Skin epidermis (tissue), 12 donors: ENCODE measurements around the gene EML1.

Experiments used
- H3K27ac ChIP-seq, 21 experiments: fragments of 200-600 bp; sonication (generic) in 11 of 21; one replicate each; pipeline ENCODE4 v1.5.0; 2020; ENCODE audit warnings: mild to moderate bottlenecking in 3 of 21, inconsistent platforms in 2 of 21, moderate library complexity in 2 of 21
- H3K4me3 ChIP-seq, 7 experiments: fragments of 200-600 bp; sonication (generic) in 2 of 7; one replicate each; pipeline ENCODE4 v1.5.0; 2020; ENCODE audit warnings: inconsistent platforms in 2 of 7, mild to moderate bottlenecking in 2 of 7, moderate library complexity in 1 of 7

EML1 gene

GRCh38 chr14:99773521-99774497 lies 19.4 kb upstream of the EML1 start:
- H3K4me3 ChIP-seq: no peak overlapping the region
- H3K27ac ChIP-seq: no peak overlapping the region

DNA sequence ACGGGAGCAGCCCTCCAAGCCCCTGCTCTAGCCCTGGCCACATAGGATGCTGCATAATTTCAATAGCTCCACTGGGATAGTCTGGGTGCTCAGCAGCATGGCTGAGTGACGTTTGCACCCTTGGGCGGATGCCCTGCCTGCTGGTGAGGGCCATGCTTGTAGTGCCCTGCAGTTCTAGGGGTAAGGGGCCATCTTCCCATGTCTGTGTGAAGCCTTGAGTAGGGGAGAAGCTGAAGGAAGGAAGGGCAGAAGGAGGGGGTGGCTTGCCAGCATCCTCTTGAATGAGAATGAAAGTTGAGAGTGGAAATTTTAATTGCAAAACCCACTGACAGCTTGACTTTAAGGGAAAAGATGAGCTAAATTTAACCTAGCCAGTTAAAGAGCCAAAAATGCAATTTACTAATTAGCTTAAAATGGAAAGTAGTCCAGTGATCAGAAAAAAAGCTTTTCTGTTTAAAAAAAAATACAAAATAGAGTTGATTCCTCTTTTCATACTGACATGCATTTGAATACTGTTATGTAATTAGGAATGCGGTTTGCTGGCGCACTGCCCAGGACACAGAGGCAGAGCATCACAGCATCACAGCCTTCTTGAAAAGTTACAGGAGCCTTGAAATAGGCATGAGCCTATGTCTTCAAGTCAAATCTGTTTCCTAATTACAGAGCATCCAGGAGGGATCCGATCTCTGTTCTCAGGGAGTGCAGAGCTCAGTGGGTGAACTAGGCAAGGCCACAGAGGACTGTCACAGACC lies 18.5 kb upstream of the EML1 start:
- no peak overlapping the region for H3K4me3 ChIP-seq
- H3K27ac ChIP-seq: no peak overlapping the region

GRCh38 chr14:99775351-99775750 lies 17.9 kb upstream of the EML1 start:
- Histone ChIP-seq H3K27ac (no peak overlapping the region), H3K4me3 (no peak overlapping the region)

DNA sequence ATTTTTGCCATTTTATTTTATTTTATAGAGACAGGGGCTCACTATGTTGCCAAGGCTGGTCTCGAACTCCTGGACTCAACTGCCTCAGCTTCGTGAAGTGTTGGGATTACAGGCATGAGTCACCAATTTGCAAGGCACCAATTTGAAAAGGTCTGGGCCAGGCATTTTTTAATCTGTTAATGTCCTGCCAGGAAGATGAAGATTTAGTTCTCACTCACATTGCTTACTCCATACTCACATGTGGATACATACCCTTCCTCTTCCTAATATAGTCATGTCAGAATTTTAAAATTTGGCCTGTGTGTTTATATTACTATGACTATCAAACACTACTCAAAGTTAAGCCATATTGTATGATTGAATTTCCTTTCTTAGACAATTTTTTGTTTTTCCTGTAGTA lies 15.3 kb upstream of the EML1 start:
- no peak overlapping the region for H3K27ac ChIP-seq
- no peak overlapping the region for H3K4me3 ChIP-seq

- no peak overlapping the region for H3K4me3 ChIP-seq
- no peak overlapping the region for H3K27ac ChIP-seq
These were observed 13.5 kb upstream of the EML1 start for GRCh38 chr14:99779751-99780150.

- H3K27ac ChIP-seq: no peak overlapping the region
- H3K4me3 ChIP-seq: no peak overlapping the region
These were observed 12.5 kb upstream of the EML1 start for GRCh38 chr14:99780690-99781089.

DNA sequence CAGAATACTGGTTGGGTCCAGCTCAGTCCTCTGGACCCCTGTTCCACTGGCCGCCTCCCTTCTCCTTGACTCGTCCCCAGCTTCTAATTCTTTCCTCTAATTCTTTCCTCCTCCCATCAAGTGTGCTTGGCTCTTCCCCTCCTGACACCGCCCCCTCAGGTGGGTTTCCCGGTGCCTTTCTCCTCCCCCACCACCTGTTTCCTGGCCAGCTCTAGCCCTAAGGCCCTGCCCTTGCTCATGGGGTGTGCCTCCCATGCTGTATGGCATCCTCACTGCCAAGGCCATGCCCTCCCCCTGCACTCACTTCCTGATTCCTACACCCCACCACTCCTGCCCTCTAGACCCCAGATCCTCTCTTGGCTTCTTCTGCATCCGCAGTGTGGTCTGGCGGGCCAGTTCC lies 12.1 kb upstream of the EML1 start:
- Histone ChIP-seq H3K27ac (no peak overlapping the region), H3K4me3 (no peak overlapping the region)

GRCh38 chr14:99781853-99782610 lies 11.2 kb upstream of the EML1 start:
- H3K27ac ChIP-seq: no peak overlapping the region
- no peak overlapping the region for H3K4me3 ChIP-seq

DNA sequence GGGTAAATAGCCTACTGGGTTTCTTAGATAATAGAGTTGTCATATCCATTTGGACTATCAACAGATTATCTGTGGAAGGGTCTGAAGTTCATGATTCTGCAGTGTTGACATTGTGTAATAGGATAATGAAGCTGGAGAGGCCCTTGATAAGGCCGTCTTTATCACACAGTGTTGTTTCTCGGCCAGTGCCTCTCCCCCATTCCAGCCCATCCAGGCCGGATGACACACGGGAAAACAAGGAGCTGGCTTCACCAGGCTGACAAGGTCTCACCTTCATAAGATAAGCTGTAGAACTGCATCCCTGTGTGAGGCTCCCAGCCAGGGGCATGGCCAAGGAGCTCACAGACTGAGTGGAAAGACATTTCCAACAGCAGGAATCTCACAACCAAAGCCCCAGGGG lies 8.7 kb upstream of the EML1 start:
- H3K27ac ChIP-seq: no peak overlapping the region
- no peak overlapping the region for H3K4me3 ChIP-seq

DNA sequence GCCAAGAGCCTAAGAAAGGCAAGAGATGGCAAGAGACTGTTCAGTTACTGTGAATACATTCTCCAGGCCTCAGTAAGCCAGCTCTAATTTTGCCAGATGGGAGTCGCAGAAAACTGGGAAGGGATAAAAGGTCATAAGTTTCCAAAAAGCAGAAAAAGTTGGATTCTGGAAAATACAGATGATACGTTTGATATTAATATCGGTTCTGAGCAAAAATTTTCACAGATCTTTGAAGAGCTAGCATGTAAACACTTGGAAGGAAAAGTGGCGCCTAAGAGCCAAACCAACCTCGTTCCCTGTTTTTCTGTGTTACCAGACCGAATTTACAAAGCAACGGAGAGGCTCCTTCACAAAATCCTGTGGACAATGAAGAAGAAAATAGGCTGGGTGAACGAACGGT lies 7.8 kb upstream of the EML1 start:
- H3K4me3 ChIP-seq: no peak overlapping the region
- H3K27ac ChIP-seq: no peak overlapping the region

DNA sequence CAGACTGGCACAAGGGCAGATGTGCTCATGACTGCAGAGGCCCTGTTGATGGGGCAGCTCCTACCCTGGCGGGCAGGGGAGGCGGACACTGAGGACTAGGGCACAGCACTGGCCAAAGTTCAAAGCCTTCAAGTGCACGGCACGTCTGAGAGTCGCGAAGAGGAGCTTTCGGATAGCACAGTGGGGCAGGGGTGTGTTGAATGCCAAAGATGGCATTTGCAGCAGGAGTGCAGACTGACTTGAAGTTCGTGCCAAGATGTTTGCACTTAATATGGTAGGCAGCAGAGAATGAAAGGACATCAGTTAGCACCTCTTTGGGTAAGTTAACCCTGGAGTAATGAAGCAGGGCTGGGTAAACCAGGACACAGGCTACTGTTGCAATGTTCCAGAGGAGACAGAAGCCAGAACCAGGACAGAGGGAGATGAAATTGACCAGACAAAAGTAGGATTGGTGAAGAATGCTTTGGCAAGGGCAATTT lies 6.7 kb upstream of the EML1 start:
- no peak overlapping the region for H3K27ac ChIP-seq
- H3K4me3 ChIP-seq: no peak overlapping the region

DNA sequence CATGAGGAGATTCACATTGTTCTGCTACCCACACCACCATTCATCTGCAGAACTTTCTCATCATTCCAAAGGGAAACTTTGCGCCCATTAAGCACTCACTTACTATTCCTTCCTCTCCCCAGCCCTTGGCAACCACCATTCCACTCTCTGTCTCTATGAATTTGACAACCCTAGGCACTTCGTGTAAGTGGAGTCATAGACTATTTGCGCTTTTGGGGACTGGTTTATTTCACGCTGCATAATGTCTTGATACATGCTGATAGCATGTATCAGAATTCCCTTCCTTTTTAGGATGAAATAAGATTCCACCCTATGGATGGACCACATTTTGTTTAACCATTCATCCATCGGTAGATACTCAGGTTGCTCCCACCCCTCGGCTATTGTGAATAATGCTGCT lies 4.5 kb upstream of the EML1 start:
- Histone ChIP-seq H3K27ac (no peak overlapping the region), H3K4me3 (no peak overlapping the region)

GRCh38 chr14:99789581-99789980 lies 3.6 kb upstream of the EML1 start:
- Histone ChIP-seq H3K27ac (no peak overlapping the region), H3K4me3 (no peak overlapping the region)

DNA sequence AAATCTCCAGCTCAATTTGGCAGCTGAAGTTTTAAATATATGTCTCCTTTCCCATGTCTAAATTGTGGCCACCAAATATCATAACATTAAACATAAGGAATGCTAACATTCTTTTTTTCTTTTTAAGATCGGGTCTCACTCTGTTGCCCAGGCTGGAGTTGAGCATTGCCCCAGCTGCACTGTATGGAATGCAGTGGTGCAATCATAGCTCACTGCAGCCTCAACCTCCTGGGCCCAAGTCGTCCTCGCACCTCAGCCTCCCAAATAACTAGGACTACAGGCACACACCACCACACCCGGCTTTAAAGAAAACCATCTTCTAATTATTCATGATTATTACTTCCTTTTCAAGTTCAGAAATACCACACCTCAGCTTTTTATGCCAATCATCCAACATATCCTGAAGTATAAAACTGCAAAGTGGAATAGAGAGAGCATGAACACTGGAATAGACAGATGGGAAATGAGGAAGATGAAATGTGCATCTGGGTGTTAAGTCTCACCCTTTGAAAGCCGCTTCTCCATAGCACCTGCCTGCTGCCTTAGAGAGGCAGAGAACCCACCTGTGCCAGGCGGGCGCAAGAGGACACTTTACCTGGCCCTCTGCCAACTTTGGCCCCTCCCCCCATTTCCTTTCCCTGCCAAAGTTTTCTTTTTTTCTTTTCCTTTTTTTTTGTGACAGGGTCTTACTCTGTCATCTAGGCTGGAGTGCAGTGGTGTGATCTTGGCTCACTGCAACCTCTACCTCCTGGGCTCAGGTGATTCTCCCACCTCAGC lies 2.8 kb upstream of the EML1 start:
- no peak overlapping the region for H3K27ac ChIP-seq
- no peak overlapping the region for H3K4me3 ChIP-seq

DNA sequence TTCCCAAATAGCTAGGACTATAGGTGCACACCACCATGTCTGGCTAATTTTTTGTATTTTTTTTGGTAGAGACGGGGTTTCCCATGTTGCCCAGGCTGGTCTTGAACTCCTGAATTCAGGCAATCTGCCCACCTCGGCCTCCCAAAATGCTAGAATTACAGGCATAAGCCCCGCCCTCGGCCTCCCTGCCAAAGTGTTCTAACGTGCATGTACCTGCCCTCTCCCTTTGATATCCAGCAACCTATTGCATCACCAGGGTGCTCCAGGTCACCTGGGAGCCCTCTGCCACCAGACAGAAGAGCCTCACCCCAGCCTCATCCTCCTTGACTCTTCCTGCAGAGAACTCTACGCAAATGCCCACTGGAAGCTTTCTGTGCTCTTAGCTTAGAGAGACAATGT lies 2.2 kb upstream of the EML1 start:
- no peak overlapping the region for H3K27ac ChIP-seq

GRCh38 chr14:99791476-99792209 lies 1.6 kb upstream of the EML1 start:
- Histone ChIP-seq H3K4me3 (no peak overlapping the region), H3K27ac (peak overlapping the region in 2 of 21 experiments; percentile 82 to 84)

More for the DNA sequence above, 2.2 kb upstream of the EML1 start:
- no peak overlapping the region for H3K4me3 ChIP-seq

DNA sequence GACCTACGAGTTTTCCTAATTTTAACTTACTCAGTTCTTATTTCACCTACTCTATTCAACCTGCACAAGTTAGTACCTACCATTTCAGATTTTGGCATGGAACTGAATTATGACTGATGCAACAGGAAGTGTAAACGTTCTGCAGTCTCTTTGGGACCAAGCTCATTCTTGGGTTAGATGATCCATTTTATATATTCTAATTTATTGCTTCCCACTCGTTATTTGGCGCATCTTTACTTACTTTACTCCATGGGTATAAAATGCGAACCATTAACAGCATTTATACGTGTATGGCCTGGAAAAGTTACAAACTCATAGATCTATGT lies 1.0 kb upstream of the EML1 start:
- peak overlapping the region in 10 of 21 experiments; percentile 69 to 89 (median 82) for H3K27ac ChIP-seq
- no peak overlapping the region for H3K4me3 ChIP-seq

DNA sequence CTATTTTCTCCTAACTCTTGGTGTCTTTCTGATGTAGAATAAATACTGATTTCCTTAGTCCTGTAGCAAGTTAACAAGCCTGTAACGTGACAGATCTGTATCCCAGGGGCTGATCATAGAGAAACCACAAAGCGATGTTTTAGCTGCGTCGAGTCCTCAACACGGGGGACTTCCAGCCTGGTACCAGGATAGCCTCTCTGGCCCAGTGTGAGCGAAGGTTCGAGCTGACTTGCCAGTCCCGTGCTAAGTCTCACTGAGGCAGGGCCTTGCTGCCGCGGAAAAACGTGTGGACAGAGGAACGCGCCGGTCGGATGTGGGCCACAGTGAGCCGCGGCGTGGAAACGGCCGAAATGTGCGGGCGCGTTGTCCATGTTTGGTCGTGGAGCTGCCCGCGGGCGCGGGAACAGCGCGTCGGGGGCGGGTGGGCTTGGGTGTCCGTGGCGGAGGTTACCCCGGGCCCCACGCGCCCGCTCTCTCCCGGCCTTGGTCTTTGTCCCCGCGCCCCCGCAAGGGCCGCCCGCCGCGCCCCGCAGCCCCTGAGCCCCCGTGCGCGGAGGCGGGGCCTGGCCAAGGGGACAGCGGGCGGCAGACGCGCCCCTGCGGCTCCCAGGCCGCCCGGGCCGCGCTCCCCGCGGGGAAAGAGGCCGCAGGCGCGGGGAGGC lies 531 bp upstream of the EML1 start:
- H3K27ac ChIP-seq: peak overlapping the region in 19 of 21 experiments; percentile 44 to 89 (median 75)
- peak overlapping the region; percentile 23 to 45 (median 29) for H3K4me3 ChIP-seq
